ENCODE measurements around the gene HADH.
A peak's percentile ranks its signal among the peaks of the same experiment; 100 is the strongest.
"Not testable (repeated sequence)": the region's sequence is repeated elsewhere in the genome, so short reads cannot be mapped to it uniquely, and the experiment has no call there.

Gene HADH

GRCh38 chr4:107989537-107990386 lies at the start of gene HADH:
Gene HADH (plus strand): TSS chr4:107989889. CDS start chr4:107989933, 44 bp downstream.
- peak; percentile 91 for DNase-seq

GRCh38 chr4:107945809-107946208 lies 43.9 kb upstream of the HADH start:
- no peak for DNase-seq

GRCh38 chr4:107950746-107951540 lies 38.7 kb upstream of the HADH start:
- DNase-seq = peak; percentile 14

GRCh38 chr4:107951551-107951950 lies 38.1 kb upstream of the HADH start:
- peak; percentile 85 for DNase-seq

GRCh38 chr4:107956011-107956410 lies 33.7 kb upstream of the HADH start:
- DNase-seq = no peak

- no peak for DNase-seq
Measured at GRCh38 chr4:107966903-107967302, 22.8 kb upstream of the HADH start.

- not testable (repeated sequence) for DNase-seq
Measured at GRCh38 chr4:107967519-107967918, 22.2 kb upstream of the HADH start.

GRCh38 chr4:107967921-107968320 lies 21.8 kb upstream of the HADH start:
- DNase-seq = not testable (repeated sequence)

GRCh38 chr4:107970063-107970798 lies 19.5 kb upstream of the HADH start:
- DNase-seq = no peak

GRCh38 chr4:107972605-107973004 lies 17.1 kb upstream of the HADH start:
- no peak for DNase-seq

- no peak for DNase-seq
Measured at GRCh38 chr4:107974523-107974922, 15.2 kb upstream of the HADH start.

GRCh38 chr4:107977482-107977881 lies 12.2 kb upstream of the HADH start:
- no peak for DNase-seq

- DNase-seq = no peak
Measured at GRCh38 chr4:107977966-107978705, 11.6 kb upstream of the HADH start.

GRCh38 chr4:107978716-107979451 lies 10.8 kb upstream of the HADH start:
- no peak for DNase-seq

- DNase-seq = no peak
Measured at GRCh38 chr4:107987916-107988762, 1.6 kb upstream of the HADH start.

- no peak for DNase-seq
Measured at GRCh38 chr4:107988763-107989035, 990 bp upstream of the HADH start.

- no peak for DNase-seq
Measured at GRCh38 chr4:107989162-107989536, 540 bp upstream of the HADH start.

GRCh38 chr4:107991945-107992630 lies 2.4 kb downstream of the HADH start:
- DNase-seq = no peak

- no peak for DNase-seq
Measured at GRCh38 chr4:107993969-107994368, 4.3 kb downstream of the HADH start.

- no peak for DNase-seq
Measured at GRCh38 chr4:107994894-107995293, 5.2 kb downstream of the HADH start.
